GM13977 (cell line): ENCODE results near the gene HAPLN2.
"Not testable (repeated sequence)": the region's sequence is repeated elsewhere in the genome, so short reads cannot be mapped to it uniquely, and the experiment has no call there.

ENCODE experiments used
- DNase-seq: peaks from one replicate; pipeline ENCODE4 v3.0.0; 2012; ENCODE audit warnings: low spot score
- in situ Hi-C: fragments of 300-500 bp; cut with MboI; formaldehyde crosslinking; loops from one replicate; pipeline ENCODE4 v1.12.0; 2022; ENCODE audit warnings: low sequenced_read_pairs, low pct_unique_long_range_greater_than_20kb, mixed read lengths, inconsistent platforms; ENCODE audit not compliant: unreplicated experiment
- TF ChIP-seq, protein P1 (sequence below): IDR thresholded peaks from 2 replicates; pipeline ENCODE4 v1.5.1; 2012; ENCODE audit warnings: mild to moderate bottlenecking, control low read depth; ENCODE audit not compliant: insufficient read depth; ENCODE audit errors: extremely low read depth, missing control alignments

HAPLN2 gene

DNA sequence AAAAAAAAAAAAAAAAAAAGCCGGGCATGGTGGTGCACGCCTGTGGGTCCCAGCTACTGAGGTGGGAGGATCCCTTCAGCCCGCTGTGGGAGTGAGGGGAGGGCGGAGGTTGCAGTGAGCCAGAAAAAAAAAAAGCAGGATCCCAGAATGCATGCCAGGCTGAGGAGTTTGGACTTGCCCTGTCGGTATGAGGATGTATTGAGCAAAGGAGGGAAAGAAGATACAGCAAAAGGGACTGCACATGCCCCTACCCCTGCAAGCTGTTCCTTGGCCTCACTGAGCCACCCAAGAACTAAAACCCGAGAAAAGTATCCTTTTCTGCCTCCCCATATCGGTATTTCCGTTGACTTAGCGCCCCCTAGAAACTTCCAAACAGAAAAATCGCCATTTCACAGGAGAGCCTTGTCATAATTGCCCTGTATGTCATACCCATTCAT, 16.6 kb upstream of the HAPLN2 start:
- TF ChIP-seq, protein P1, sequence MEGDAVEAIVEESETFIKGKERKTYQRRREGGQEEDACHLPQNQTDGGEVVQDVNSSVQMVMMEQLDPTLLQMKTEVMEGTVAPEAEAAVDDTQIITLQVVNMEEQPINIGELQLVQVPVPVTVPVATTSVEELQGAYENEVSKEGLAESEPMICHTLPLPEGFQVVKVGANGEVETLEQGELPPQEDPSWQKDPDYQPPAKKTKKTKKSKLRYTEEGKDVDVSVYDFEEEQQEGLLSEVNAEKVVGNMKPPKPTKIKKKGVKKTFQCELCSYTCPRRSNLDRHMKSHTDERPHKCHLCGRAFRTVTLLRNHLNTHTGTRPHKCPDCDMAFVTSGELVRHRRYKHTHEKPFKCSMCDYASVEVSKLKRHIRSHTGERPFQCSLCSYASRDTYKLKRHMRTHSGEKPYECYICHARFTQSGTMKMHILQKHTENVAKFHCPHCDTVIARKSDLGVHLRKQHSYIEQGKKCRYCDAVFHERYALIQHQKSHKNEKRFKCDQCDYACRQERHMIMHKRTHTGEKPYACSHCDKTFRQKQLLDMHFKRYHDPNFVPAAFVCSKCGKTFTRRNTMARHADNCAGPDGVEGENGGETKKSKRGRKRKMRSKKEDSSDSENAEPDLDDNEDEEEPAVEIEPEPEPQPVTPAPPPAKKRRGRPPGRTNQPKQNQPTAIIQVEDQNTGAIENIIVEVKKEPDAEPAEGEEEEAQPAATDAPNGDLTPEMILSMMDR: peak; percentile 39
- in situ Hi-C loops: loop anchor here (10.0 kb wide), 1 partner anchor 148 kb away; no protein-coding TSS in a partner anchor
- DNase-seq: no peak

DNA sequence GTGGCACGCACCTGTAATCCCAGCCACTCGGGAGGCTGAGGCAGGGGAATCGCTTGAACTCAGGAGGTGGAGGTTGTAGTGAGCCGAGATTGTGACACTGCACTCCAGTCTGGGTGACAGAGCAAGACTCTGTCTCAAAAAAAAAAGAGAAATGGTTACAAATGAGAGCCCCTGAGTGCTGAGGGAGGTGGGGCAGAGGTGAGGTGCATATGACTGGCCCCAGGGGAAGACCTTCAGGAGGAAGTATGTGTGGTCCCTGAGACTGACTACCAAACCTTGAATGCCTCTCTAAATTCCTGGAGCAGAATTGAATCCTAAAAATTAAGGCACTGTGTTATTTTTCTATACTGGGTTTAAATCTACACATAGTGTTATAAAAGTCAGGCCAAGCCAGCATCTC, 11.9 kb upstream of the HAPLN2 start:
- not testable (repeated sequence) for DNase-seq
- in situ Hi-C loops: loop anchor here (10.0 kb wide), 1 partner anchor 153 kb away; no protein-coding TSS in a partner anchor

DNA sequence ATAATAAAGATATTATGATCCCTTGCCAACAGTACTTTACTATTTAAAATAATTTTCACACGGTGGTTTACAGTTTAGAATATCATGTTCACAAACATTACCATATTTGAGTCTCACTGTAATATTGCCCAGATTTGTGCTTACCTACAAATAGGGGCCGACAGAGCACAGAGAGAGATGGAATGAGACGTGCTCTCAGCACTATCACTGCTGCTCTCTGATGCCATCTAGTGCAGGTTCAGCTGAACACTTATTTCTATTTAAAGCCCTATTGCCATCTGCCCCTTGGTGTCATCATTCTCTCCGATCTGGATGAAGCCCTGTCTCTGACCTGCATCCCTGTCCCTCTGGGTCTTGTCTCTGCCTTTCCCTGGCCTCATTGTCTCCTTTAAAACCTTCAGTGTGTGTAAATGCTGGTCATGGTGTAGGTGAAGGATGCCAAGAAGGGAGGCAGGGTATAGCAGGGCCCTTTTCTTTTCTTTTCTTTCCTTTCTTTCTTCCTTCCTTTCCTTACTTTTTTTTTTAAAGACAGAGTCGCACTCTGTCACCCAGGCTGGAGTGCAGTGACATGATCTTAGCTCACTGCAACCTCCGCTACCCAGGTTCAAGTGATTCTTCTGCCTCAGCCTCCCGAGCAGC, 11.1 kb upstream of the HAPLN2 start:
- TF ChIP-seq, protein P1: peak; percentile 81
- in situ Hi-C loops: loop anchor here (10.0 kb wide), 1 partner anchor 153 kb away; no protein-coding TSS in a partner anchor
- DNase-seq: peak; percentile 70

DNA sequence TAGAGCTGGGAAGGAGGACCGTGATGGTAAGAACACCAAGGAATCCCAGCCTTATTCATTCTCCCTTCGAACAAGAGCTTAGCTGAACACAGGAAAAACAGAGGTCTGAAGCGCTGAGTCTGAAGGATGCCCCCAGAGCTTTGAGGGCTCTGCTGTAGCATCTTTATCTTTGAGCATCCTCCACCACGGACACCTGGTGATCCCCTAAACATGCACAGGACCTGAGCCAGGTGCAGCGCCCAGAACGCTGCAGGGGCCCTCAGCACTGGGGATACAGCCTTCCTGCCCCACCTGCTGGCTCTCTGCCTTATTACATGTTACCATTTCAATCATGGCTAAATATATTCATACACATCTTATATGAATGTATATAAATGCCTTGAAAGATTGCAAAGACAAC, 10.2 kb upstream of the HAPLN2 start:
- peak; percentile 58 for DNase-seq
- TF ChIP-seq, protein P1: peak; percentile 68
- in situ Hi-C loops: loop anchor here (10.0 kb wide), 1 partner anchor 154 kb away; no protein-coding TSS in a partner anchor

DNA sequence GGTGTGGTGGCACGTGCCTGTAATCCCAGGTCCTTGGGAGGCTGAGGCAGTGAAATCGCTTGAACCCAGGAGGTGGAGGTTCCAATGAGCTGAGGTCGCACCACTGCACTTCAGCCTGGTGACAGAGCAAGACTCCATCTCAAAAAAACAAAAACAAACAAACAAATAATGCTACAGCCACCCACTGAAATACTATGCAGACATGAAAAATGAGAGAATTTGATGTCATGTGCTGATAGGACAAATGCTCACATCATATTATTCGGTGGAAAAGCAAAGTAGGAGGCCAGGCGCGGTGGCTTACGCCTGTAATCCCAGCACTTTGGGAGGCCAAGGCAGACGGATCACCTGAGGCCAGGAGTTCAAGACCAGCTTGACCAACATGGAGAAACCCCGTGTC, 9.1 kb upstream of the HAPLN2 start:
- in situ Hi-C loops: loop anchor here (10.0 kb wide), 1 partner anchor 225 kb away; no protein-coding TSS in a partner anchor
- DNase-seq: not testable (repeated sequence)

DNA sequence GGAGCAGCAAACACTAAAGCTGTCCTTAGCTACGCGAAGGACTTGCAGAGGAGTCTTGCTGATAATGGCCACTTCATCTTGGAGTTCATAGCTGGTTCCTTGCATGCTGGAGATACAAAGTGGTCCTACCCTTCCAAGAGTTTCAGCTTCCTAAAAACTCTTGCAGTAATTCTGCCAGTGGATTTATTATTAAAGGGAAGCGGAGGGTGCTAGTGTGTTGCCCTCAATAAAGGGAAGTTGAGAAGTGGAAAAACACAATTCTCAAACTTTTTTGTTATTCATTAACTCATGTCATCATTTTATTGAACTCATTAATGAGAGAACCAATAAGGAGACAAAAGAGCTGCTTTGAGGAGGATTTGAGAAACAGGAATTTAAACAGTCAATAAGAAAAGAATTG, 6.5 kb upstream of the HAPLN2 start:
- in situ Hi-C loops: loop anchor here (10.0 kb wide), 1 partner anchor 228 kb away; no protein-coding TSS in a partner anchor
- TF ChIP-seq, protein P1: no peak
- DNase-seq: no peak

DNA sequence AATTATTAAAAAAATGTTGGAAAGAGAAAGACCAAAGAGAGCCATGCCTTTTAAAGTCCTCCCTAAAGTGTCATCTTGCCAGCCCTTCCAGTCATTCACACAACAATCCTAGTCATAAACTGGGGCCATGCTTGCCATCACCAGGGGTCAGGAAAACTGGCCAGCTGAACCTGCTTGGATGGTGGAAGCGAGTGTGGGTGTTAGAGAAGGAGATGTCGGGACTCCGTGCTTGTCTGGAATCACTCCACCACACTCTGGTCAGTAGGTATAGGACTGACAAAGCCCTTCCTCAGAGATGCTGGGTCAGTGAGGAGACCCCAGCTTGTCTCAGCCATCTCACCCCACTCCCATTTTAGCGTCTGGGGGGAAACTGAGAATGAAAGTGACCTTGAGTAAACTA, 3.3 kb upstream of the HAPLN2 start:
- no peak for DNase-seq
- TF ChIP-seq, protein P1: no peak
- in situ Hi-C loops: loop anchor here (10.0 kb wide), 1 partner anchor 231 kb away; no protein-coding TSS in a partner anchor
